Endodermal cell (in vitro differentiated cells): ENCODE results near the gene REN. TPM values are rescaled to one million over a fixed set of nuclear protein-coding genes. Genes with fewer than 3 reads are reported as not detected.

Experiments
- DNase-seq: peaks from one replicate; pipeline ENCODE4 v3.0.0-alpha.2; 2017
- H3K27ac ChIP-seq: 2 replicates; pipeline ENCODE4 v1.5.1; 2013; ENCODE audit warnings: mild to moderate bottlenecking, low read depth, low read length, moderate library complexity
- H3K27me3 ChIP-seq: 2 replicates; pipeline ENCODE4 v1.6.1; 2013; ENCODE audit warnings: mild to moderate bottlenecking, low read length, moderate library complexity; ENCODE audit not compliant: insufficient read depth, control insufficient read depth, poor library complexity, severe bottlenecking
- H3K36me3 ChIP-seq: 2 replicates; pipeline ENCODE4 v1.7.0; 2013; ENCODE audit warnings: mild to moderate bottlenecking, low read length, moderate library complexity; ENCODE audit not compliant: control insufficient read depth, insufficient read depth
- H3K4me1 ChIP-seq: one replicate; pipeline ENCODE4 v1.7.0; 2013; ENCODE audit warnings: low read length; ENCODE audit not compliant: control insufficient read depth, insufficient read depth
- H3K4me3 ChIP-seq: 2 replicates; pipeline ENCODE4 v1.5.1; 2013; ENCODE audit warnings: mild to moderate bottlenecking, low read length, moderate library complexity
- H3K9ac ChIP-seq: 2 replicates; pipeline ENCODE4 v1.6.1; 2013; ENCODE audit warnings: mild to moderate bottlenecking, low read length, moderate library complexity; ENCODE audit not compliant: poor library complexity, severe bottlenecking; ENCODE audit errors: extremely low read depth
- H3K9me3 ChIP-seq: 2 replicates; pipeline ENCODE4 v1.6.1; 2013; ENCODE audit warnings: mild to moderate bottlenecking, low read length, moderate library complexity; ENCODE audit not compliant: control insufficient read depth
- H3K27ac Mint-ChIP-seq: 2 replicates; pipeline ENCODE4 v1.8.0; 2020; ENCODE audit warnings: mixed read lengths
- H3K27me3 Mint-ChIP-seq: 2 replicates; pipeline ENCODE4 v1.8.0; 2021; ENCODE audit warnings: mild to moderate bottlenecking, mixed read lengths; ENCODE audit not compliant: insufficient read depth
- H3K36me3 Mint-ChIP-seq: 2 replicates; pipeline ENCODE4 v1.8.0; 2020; ENCODE audit warnings: low read depth, mixed read lengths
- H3K4me1 Mint-ChIP-seq: 2 replicates; pipeline ENCODE4 v1.8.0; 2020; ENCODE audit warnings: mixed read lengths
- H3K4me3 Mint-ChIP-seq: 2 replicates; pipeline ENCODE4 v1.8.0; 2020; ENCODE audit warnings: mild to moderate bottlenecking, moderate library complexity, mixed read lengths
- H3K9me3 Mint-ChIP-seq: 2 replicates; pipeline ENCODE4 v1.8.0; 2020; ENCODE audit warnings: mild to moderate bottlenecking, mixed read lengths
- CTCF ChIP-seq: fragments of 200-600 bp; sonication (generic); conservative IDR thresholded peaks from 2 replicates; pipeline ENCODE4 v1.5.0; 2021; ENCODE audit warnings: antibody characterized with exemption, mild to moderate bottlenecking
- WGBS, 2 experiments: methylation state at CpG; one replicate each; pipeline versions ENCODE4 v1.1.5 to v1.1.7; 2013; ENCODE audit warnings: missing lambda C conversion rate in 2 of 2, mixed read lengths in 1 of 2; ENCODE audit not compliant: insufficient coverage in 1 of 2, insufficient read length in 1 of 2; 5-methylcytosine and 5-hydroxymethylcytosine counted together
- total RNA-seq, 2 donors: library from RNA; stranded (reverse); fragmentation: NEBNext Ultra II Directional in 1 of 2; extraction: Animal tissue kit (Norgen Biotek cat#: 25700) in 1 of 2; gene quantifications; 2 replicates in 1 of 2; 3 replicates in 1 of 2; pipeline ENCODE4 v1.2.1, GENCODE V29; 2021

The REN gene
- total RNA-seq, 2 donors from 2014 or later, result not detected

DNA sequence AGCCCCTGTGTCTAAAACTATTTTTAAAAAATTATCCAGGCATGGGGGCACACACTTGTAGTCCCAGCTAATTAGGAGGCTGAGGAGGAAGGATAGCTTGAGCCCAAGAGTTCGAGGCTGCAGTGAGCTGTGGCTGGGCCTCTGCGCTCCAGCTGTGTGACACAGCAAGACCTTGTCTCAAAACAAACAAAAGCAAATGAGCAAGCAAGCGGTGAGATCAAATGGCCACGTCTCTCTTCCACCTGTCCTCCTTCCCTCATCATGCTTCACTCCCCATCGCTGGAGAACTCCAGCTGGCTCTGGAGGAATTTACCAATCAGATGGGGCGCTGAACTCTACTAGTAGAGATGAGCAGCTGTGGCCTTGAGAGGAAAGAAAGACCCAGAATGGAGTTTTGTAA lies 14.0 kb upstream of the REN start:
- Mint-ChIP-seq H3K27ac (no peak overlapping the region), H3K4me3 (no peak overlapping the region), H3K36me3 (no peaks in the 10 kb centered on the region), H3K27me3 (peaks cover 13% of the 10 kb centered on the region), H3K9me3 (peaks cover 18% of the 10 kb centered on the region), H3K4me1 (no peaks in the 10 kb centered on the region)
- Histone ChIP-seq H3K27me3 (peaks cover 40% of the 10 kb centered on the region), H3K9me3 (peaks cover 9% of the 10 kb centered on the region), H3K27ac (no peak overlapping the region), H3K9ac (no peak overlapping the region), H3K36me3 (no peaks in the 10 kb centered on the region), H3K4me1 (no peaks in the 10 kb centered on the region), H3K4me3 (no peak overlapping the region)
- TF ChIP-seq CTCF, result no peak
- DNase-seq, result no peak
- WGBS, 2 experiments, result 64 to 80% methylated on average over 4 to 6 of the region's 6 CpGs

DNA sequence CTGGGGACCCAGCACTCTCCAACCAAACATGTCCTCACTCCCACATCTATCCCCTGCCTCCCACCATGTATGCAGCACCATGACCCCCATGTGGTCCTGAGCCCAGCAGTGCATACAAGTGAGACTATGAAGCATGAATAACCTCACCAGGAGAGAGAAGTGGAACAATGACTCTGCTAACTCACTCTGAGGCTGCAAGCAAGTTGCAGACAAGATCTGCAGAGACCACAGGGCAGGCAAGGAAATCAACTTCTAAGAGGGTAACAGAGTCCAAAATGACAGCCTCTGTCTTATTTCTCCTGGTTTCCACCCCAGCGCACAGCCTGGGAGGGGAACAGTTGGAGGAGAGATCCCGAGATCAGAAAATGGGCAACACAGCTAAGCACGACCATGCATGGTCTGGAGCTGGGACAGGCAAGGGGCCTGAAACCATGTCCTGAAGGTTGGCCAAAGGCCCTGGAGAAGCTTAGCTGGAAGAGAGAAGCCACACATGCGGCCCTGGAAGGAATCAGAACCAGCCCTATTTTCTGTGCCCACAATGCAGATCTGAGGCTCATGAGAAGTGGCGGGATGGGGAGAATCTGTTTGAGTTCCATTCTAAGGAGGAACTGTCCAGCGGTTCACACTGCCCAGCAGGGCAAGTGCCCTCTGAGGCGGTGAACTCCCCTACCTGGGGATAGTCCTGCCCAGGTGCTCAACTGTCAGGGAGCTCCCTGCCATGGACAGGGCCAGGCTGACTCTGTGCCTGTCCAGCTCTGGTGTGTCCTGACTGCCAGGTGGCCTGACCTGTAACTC lies 12.5 kb upstream of the REN start:
- H3K27ac Mint-ChIP-seq, result no peak overlapping the region
- H3K9me3 Mint-ChIP-seq, result peaks cover 18% of the 10 kb centered on the region
- H3K9me3 ChIP-seq, result peaks cover 9% of the 10 kb centered on the region
- DNase-seq, result no peak
- no peak overlapping the region for H3K9ac ChIP-seq
- no peaks in the 10 kb centered on the region for H3K4me1 Mint-ChIP-seq
- no peaks in the 10 kb centered on the region for H3K36me3 ChIP-seq
- no peak overlapping the region for H3K4me3 Mint-ChIP-seq
- no peak overlapping the region for H3K27ac ChIP-seq
- no peaks in the 10 kb centered on the region for H3K36me3 Mint-ChIP-seq
- no peak overlapping the region for H3K4me3 ChIP-seq
- peaks cover 47% of the 10 kb centered on the region for H3K27me3 ChIP-seq
- no peaks in the 10 kb centered on the region for H3K4me1 ChIP-seq
- 81 to 88% methylated on average over 6 to 7 of the region's 7 CpGs for WGBS, 2 experiments
- no peak for TF ChIP-seq CTCF
- peaks cover 16% of the 10 kb centered on the region for H3K27me3 Mint-ChIP-seq

DNA sequence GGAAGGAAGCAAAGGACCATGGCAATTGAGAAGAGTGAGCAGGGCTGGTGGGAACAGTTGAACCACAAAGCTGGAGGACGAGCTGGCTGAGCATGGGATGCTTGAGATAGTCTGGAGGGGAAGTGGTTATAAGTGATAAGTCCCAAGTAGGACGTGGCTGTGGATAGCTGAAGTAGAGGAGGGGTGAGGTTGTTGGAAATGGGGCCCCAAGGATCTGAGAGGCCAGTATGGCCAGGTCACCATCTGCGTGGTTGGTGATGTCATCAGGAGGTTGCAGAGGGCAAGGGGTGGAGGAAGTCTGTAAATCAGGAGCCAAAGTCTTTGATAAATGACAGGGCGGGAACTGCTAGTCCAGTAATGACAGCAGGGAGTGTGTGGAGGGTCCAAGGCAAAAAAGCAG lies 11.0 kb upstream of the REN start:
- Mint-ChIP-seq H3K27ac (no peak overlapping the region), H3K4me1 (no peaks in the 10 kb centered on the region), H3K36me3 (no peaks in the 10 kb centered on the region), H3K9me3 (peaks cover 27% of the 10 kb centered on the region), H3K4me3 (no peak overlapping the region), H3K27me3 (peaks cover 22% of the 10 kb centered on the region)
- H3K9me3 ChIP-seq, result peaks cover 9% of the 10 kb centered on the region
- no peak overlapping the region for H3K9ac ChIP-seq
- 71 to 83% methylated on average over 4 of the region's 4 CpGs for WGBS, 2 experiments
- H3K27ac ChIP-seq, result no peak overlapping the region
- DNase-seq, result no peak
- peaks cover 44% of the 10 kb centered on the region for H3K27me3 ChIP-seq
- H3K4me3 ChIP-seq, result no peak overlapping the region
- TF ChIP-seq CTCF, result no peak
- H3K4me1 ChIP-seq, result no peaks in the 10 kb centered on the region
- H3K36me3 ChIP-seq, result no peaks in the 10 kb centered on the region
